Retinal pigment epithelial cell (primary cell): ENCODE measurements around the gene PLEKHG2.

Experiments used
- DNase-seq: peaks from one replicate; pipeline ENCODE4 v3.0.0-alpha.2; 2010; ENCODE audit warnings: low read depth
- H3K4me3 ChIP-seq: 2 replicates; pipeline ENCODE4 v1.5.1; 2011; ENCODE audit warnings: mild to moderate bottlenecking, low read length, control low read depth, moderate library complexity
- CTCF ChIP-seq: conservative IDR thresholded peaks from 2 replicates; pipeline ENCODE4 v1.5.1; 2011; ENCODE audit warnings: low read depth, low read length, control low read depth, inconsistent platforms

The PLEKHG2 gene

GRCh38 chr19:39409208-39410016, 3.1 kb upstream of the PLEKHG2 start:
- no peak for TF ChIP-seq CTCF
- H3K4me3 ChIP-seq = peak overlapping the region; percentile 89
- DNase-seq = no peak

GRCh38 chr19:39410017-39410830, 2.2 kb upstream of the PLEKHG2 start:
- DNase-seq = no peak
- H3K4me3 ChIP-seq = peak overlapping the region; percentile 89
- no peak for TF ChIP-seq CTCF

- DNase-seq = no peak
- H3K4me3 ChIP-seq = no peak overlapping the region
- no peak for TF ChIP-seq CTCF
Measured at GRCh38 chr19:39410831-39411080, 1.7 kb upstream of the PLEKHG2 start.

- no peak for DNase-seq
- no peak overlapping the region for H3K4me3 ChIP-seq
- TF ChIP-seq CTCF = no peak
Measured at GRCh38 chr19:39411081-39411831, 1.2 kb upstream of the PLEKHG2 start.

GRCh38 chr19:39411832-39412099, 703 bp upstream of the PLEKHG2 start:
- H3K4me3 ChIP-seq = peak overlapping the region; percentile 92
- TF ChIP-seq CTCF = peak; percentile 95
- no peak for DNase-seq

GRCh38 chr19:39412867-39413271, 400 bp downstream of the PLEKHG2 start:
- TF ChIP-seq CTCF = no peak
- peak overlapping the region; percentile 92 for H3K4me3 ChIP-seq
- no peak for DNase-seq
